GM18498 (cell line): Measurements from ENCODE around the gene POLR2L.

Experiments used
- ATAC-seq: cut with Tn5 transposase; IDR thresholded peaks from one replicate; pipeline ENCODE4 v1.9.1; 2021; ENCODE audit warnings: mild to moderate bottlenecking, moderate library complexity; ENCODE audit not compliant: unreplicated experiment

The POLR2L gene

DNA sequence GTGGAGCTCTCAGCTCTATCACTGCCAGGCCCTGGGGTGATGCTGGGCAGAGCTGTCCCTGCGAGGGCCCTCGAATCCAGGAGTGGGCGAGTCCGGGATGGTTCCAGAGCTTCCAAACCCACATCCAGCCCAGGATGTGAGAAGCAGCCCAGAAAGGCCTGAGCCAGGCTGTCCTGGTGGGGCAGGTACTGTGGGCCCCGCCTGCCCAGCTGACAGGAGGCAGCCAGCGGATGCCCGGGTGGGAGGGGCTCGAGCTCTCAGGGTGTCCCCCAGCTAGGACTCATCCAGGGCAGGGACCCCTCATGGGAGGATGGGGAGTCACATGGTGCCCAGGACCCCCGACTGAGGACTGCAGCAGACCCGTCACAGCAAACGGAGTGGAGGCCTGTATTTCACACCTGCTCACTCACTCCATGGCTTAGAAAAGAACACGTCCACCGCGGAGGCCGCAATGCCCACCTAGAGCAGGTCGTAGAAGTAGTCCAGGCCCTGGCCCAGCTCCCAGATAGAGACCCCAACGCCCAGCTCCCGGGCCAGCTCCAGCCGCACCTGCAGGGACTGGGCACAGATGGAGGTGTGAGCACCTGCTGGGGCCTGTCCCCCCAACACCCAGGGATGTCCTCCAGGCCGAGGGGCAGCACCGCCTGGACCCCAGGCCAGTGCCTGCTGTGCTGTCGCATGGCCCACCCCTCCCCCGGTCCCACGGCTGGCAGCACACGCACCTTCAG lies 27.2 kb upstream of the POLR2L start:
- no peak for ATAC-seq

DNA sequence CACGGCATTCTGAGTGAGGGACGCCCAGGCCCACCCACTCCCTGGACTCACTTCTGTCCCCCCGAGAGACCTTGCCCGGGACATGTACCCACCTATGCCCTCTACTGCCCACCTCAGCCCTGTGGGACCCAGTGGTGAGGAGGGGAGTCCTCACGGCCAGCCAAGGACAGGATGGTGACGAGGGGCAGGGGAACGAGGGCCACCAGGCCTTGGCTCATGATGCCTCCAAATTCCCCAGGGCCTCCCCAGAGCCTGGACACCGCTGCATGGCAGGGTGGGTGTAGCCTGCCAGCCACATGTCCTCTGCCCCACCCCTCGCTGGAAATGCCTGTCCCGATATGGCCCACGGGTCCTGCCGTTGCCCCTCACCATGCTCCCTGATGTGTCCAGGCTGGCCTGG lies 26.5 kb upstream of the POLR2L start:
- ATAC-seq: no peak

DNA sequence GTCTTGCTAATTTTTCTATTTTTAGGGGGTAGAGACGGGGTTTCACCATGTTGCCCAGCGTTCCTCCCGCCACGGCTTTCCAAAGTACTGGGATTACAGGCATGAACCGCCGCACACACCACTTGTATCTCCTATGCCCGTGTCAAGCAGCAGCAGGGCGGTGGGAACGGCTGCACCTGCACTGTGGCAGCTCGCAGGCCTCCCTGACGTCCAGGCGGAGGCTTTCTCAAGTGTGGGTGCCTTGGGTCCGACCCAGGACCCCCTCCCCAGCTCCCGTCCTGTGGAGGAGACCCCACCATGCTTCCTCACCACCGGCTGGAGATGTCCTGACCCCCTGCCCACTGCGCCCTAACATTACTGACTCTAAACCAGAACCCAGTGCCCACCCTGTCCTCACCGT lies 26.1 kb upstream of the POLR2L start:
- ATAC-seq: no peak

DNA sequence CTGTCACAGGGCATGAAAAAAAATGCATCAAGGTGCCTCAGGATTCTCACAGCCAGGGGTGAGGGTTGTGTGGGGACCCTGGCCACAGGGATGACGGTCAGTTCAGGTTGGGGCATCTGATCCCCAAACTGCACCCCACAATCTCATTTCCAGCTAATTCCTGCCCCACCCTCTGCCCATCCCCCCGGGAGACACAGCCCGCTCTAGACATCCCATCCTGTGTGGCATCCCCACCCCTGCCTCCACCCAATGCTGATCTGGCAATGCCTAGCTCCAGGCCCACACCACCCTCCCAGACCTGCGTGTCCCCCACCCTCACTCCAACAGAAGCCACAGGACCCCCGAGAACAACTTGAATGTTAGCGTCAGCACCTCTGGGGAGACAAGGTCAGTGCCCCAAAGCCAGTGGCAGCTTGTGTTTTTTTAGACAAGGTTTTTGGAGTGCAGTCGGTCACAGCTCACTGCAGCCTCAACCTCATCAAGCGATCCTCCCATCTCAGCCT lies 25.6 kb upstream of the POLR2L start:
- no peak for ATAC-seq

DNA sequence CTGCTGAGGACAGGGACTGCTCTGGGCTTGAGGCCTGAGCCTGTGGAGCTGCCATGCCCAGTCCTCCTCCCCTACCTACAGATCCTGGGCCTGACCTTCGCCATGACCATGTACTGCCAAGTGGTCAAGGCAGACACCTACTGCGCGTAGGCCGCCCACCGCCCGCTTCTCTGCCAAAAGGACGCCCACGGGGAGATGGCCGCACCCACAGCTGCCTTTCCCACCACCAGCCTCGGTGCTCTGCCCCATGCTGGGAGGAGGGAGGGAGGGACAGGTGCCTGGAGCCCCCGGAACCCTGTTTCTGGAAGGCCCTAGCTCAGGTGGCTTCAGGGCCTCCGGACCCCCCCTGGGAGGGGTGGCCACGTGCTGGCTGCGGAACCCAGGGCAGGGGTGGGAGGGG lies 24.2 kb upstream of the POLR2L start:
- no peak for ATAC-seq

- no peak for ATAC-seq
Measured at GRCh38 chr11:865462-866430, 23.4 kb upstream of the POLR2L start.

GRCh38 chr11:864898-865297 lies 22.6 kb upstream of the POLR2L start:
- no peak for ATAC-seq

GRCh38 chr11:863910-864827 lies 21.8 kb upstream of the POLR2L start:
- ATAC-seq: no peak

DNA sequence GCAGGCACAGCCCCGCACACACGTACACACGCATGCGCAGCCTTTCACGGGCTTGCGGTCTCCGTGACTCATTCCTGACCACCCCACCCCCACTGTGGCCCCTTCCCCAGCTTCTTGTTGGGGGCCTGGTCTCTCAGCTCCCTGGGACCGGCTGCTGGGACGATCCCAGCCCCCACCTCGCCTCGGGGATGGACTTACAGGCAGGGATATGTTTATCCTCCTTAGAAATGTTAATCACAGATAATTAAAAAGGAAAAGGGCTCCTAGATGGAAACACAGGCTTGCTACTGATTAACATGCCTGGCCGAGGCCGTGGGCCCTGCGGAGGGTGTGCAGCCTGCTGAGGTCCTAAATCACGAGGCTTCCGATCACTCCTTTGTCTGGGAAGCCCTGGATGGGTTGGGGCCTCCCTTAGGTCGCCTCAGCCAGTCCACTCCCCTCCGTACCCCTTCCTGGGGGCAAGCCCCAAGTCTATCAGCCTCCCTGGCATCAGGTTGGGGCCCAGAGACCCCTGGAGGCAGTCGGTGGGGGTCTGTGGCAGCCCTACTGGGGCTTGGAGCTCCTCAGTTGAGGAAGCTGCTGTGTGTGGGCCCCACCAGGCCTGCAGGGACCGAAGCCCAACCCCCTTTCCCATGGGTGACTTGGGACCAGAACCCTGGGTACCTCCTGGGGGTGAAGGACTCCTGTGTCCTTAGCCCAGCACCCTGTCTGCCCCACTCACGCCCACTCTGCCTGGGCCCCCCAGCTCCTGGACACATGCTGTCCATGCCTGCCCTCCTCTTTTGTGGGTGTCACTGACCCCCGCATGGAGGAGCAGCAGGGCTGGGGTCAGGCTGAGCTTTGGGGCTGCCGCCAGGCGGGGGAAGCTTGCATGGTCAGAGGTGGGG lies 20.9 kb upstream of the POLR2L start:
- no peak for ATAC-seq

DNA sequence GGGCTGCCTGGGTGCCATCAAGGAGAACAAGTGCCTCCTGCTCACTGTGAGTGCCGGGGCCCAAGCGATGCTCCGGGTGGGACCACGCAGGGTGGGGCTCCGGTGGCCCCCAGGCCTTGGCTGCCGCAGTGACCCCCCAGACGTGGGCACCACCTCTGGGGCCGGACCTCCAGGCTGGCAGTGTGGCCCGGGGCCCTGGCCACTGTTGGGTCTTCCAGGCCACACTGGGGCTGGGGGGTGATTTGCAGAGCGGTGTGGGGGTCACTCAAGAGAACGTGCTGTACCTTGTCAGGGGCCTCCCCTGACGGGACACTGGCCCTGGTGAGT lies 20.3 kb upstream of the POLR2L start:
- ATAC-seq: no peak

- ATAC-seq: no peak
Measured at GRCh38 chr11:862081-862661, 19.8 kb upstream of the POLR2L start.

GRCh38 chr11:861105-861479 lies 18.8 kb upstream of the POLR2L start:
- ATAC-seq: no peak

DNA sequence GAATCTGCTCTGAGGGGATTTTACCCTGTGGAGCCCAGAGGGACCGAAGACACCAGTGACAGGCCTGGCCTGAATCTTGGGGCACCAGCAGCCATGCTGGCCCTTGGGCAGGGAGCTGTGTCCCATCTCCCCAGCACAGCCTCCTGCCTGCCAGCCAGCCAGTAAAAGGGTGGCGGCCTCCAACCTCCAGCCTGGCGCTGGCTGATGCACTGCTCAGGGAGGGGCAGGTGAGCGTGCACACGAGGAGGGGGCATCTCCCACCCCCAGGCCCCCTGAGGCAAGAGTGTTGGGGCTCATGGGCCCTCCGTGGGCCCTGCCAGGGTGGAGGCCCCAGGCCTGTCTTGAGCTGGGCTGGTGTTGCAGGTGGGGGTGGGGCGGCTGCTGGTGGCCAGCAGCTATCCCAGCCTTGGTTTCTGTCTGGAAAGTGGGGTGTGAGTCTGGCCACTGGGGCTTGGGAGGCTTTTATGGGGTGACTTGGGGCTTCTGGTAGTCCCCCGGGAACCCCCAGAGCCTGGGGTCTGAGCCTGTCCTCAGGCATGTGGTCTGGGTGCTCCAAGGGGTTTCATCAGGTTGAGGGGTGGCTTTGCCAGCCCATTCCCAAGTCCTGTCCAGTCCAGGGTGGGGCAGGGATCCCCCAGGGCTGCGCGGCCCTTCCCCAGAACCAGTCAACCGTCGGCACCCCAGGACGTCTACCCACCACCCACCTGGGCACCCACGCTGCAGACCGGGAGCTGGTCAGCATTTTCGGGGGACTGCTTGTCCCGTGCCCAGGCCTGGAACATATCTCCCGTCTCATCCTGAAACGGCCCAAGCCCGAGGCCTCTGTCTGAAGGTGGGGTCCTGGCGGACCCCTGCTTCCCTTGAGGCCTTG lies 18.1 kb upstream of the POLR2L start:
- no peak for ATAC-seq

DNA sequence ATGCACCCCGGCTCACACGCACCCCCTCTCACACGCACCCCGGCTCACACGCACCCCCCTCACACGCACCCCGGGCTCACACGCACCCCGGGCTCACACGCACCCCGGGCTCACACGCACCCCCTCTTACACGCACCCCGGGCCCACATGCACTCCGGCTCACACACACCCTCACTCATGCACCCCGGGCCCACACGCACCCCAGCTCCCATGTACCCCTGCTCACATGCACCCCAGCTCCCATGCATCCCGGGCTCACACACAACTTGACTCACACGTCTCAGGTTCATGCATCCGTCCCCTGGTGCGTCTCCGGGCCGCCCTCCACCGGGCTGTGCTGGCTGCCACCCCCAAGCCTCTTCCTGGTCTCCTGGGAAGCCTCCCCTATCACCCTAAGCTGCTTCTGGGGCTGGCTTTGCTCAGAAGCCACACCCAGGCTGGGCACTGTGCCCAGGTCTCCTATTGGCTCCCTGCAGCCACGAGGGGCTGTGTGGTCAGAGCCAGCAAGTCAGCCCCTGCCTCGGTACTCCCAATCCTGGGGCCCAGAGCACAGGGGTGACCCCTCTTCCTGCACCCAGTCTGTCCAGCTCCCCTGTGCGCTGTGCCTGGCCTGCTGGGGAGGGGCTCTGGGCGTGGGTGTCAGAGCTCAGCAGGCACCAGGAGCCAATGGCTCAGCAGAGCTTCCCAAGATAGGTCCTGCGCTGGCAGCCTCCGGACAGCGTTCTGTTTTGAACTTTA lies 17.2 kb upstream of the POLR2L start:
- no peak for ATAC-seq

- ATAC-seq: no peak
Measured at GRCh38 chr11:858762-859339, 16.5 kb upstream of the POLR2L start.

- no peak for ATAC-seq
Measured at GRCh38 chr11:858053-858761, 15.9 kb upstream of the POLR2L start.

- no peak for ATAC-seq
Measured at GRCh38 chr11:856397-856796, 14.1 kb upstream of the POLR2L start.
